C4-2B (cell line): ENCODE measurements around the gene FXYD1.

Experiments
- CTCF ChIP-seq: fragments of 450-650 bp; conservative IDR thresholded peaks from 2 replicates; pipeline ENCODE4 v1.5.1; 2017; ENCODE audit warnings: mild to moderate bottlenecking
- ZFX ChIP-seq: fragments of 450-650 bp; IDR thresholded peaks from 2 replicates; pipeline ENCODE4 v1.6.1; 2017

GRCh38 chr19:35134601-35135242 is 3.9 kb upstream of the FXYD1 start, which contains the start of gene LGI4:
- TF ChIP-seq CTCF (no peak), ZFX (no peak)
